Endothelial cell of umbilical vein (primary cell): Measurements from ENCODE around the gene ATAT1. TPM values are rescaled to one million over a fixed set of nuclear protein-coding genes. Genes with fewer than 3 reads are reported as not detected.

ENCODE experiments used
- BruUV-seq: library from RNA; stranded (reverse); fragments of 400-500 nt; replicated peaks from 2 replicates; lab custom pipeline; 2021; lab: Mats Ljungman, UMichigan
- CTCF ChIA-PET: fragments of 300-600, 350-600 bp; sonication (Branson Sonifier 250); formaldehyde crosslinking; loops from one replicate; lab custom pipeline; 2021; ENCODE audit warnings: antibody characterized with exemption, inconsistent platforms; lab: Charles Lee
- POLR2A ChIA-PET: fragments of 300-600, 350-600 bp; sonication (Branson Sonifier 250); formaldehyde crosslinking; loops from one replicate; lab custom pipeline; 2021; ENCODE audit warnings: antibody characterized with exemption, inconsistent platforms; lab: Charles Lee
- DNase-seq: peaks from one replicate; pipeline ENCODE4 v3.0.0-alpha.2; 2011; ENCODE audit warnings: low read depth, low spot score
- FAIRE-seq: peaks from 2 replicates; lab custom pipeline; 2011; peaks lifted over from hg19 to GRCh38; lab: Jason Lieb, UNC
- H2AFZ ChIP-seq: 2 replicates; pipeline ENCODE4 v1.6.0; 2012; ENCODE audit warnings: low read depth, low read length, control low read depth, inconsistent platforms
- H3K27ac ChIP-seq: 2 replicates; pipeline ENCODE4 v1.5.1; 2011; ENCODE audit warnings: low read depth, mild to moderate bottlenecking, control low read depth, low read length, moderate library complexity; ENCODE audit not compliant: insufficient read depth
- H3K27me3 ChIP-seq, 2 experiments: 2 replicates each; pipeline versions ENCODE4 v1.6.0 to v1.6.1; 2011; ENCODE audit warnings: low read length in 2 of 2, mixed read lengths in 1 of 2; ENCODE audit not compliant: control insufficient read depth in 2 of 2, insufficient read depth in 2 of 2
- H3K36me3 ChIP-seq, 2 experiments: 2 replicates in 1 of 2; 3 replicates in 1 of 2; pipeline ENCODE4 v1.5.1; 2011; ENCODE audit warnings: low read length in 2 of 2, mild to moderate bottlenecking in 1 of 2, moderate library complexity in 1 of 2; ENCODE audit not compliant: control insufficient read depth in 2 of 2, insufficient read depth in 2 of 2; ENCODE audit errors: extremely low read depth in 1 of 2
- H3K4me1 ChIP-seq: 3 replicates; pipeline ENCODE4 v1.5.1; 2011; ENCODE audit warnings: mild to moderate bottlenecking, low read length; ENCODE audit not compliant: control insufficient read depth, insufficient read depth; ENCODE audit errors: extremely low read depth
- H3K4me2 ChIP-seq: 2 replicates; pipeline ENCODE4 v1.6.1; 2011; ENCODE audit warnings: low read length, control low read depth, mixed read lengths; ENCODE audit not compliant: insufficient read depth
- H3K4me3 ChIP-seq, 3 experiments: fragments of 200-600 bp in 1 of 3; sonication (generic), shearing (Covaris generic) in 1 of 3; replicated peaks in 1 of 3; 2 replicates each; pipeline ENCODE4 v1.5.1; 2011 to 2016; ENCODE audit warnings: control low read depth in 3 of 3, low read length in 3 of 3, mild to moderate bottlenecking in 2 of 3, inconsistent platforms in 1 of 3, low read depth in 1 of 3, moderate library complexity in 1 of 3; ENCODE audit not compliant: insufficient read depth in 1 of 3
- H3K79me2 ChIP-seq: 2 replicates; pipeline ENCODE4 v1.6.0; 2012; ENCODE audit warnings: low read length, inconsistent platforms; ENCODE audit not compliant: control insufficient read depth, insufficient read depth
- H3K9ac ChIP-seq: replicated peaks from 2 replicates; pipeline ENCODE3; 2011; ENCODE audit warnings: low read length, control low read depth; ENCODE audit not compliant: insufficient read depth; ENCODE audit errors: extremely low read depth
- H3K9me1 ChIP-seq: replicated peaks from 3 replicates; pipeline ENCODE4 v1.6.0; 2011; ENCODE audit warnings: mild to moderate bottlenecking, low read length; ENCODE audit not compliant: control insufficient read depth, insufficient read depth; ENCODE audit errors: extremely low read depth
- H3K9me3 ChIP-seq: replicated peaks from 2 replicates; pipeline ENCODE4 v1.5.1; 2012; ENCODE audit warnings: low read length, inconsistent platforms; ENCODE audit not compliant: control insufficient read depth, insufficient read depth
- H4K20me1 ChIP-seq: replicated peaks from 2 replicates; pipeline ENCODE3; 2011; ENCODE audit warnings: mild to moderate bottlenecking, low read length; ENCODE audit not compliant: control insufficient read depth, insufficient read depth; ENCODE audit errors: extremely low read depth
- EZH2 ChIP-seq: IDR thresholded peaks from 2 replicates; pipeline ENCODE4 v1.6.1; 2012; ENCODE audit warnings: borderline replicate concordance, low read depth, mild to moderate bottlenecking, moderate library complexity, low read length, inconsistent platforms; ENCODE audit not compliant: severe bottlenecking
- dilution Hi-C: fragments of 300-500 bp; cut with MboI; formaldehyde crosslinking; loops from one replicate; pipeline ENCODE4 v1.15.0; 2019; ENCODE audit warnings: low sequenced_read_pairs; ENCODE audit not compliant: extremely low pct_ligation_motif_present
- intact Hi-C: fragments of 100-400 bp; cut with micrococcal nuclease; formaldehyde crosslinking; loops from one replicate; pipeline ENCODE4 v1.10.0; 2022
- polyA plus RNA-seq, 4 experiments: library from polyadenylated mRNA; depleted of rRNA in 3 of 4; stranded (reverse) in 3 of 4; unstranded in 1 of 4; fragments of >200 nt; gene quantifications; 2 replicates each; pipeline versions ENCODE4 v1.2.1 to v1.2.3, GENCODE V29; 2011 to 2012; ENCODE audit warnings: missing spikeins in 1 of 4
- total RNA-seq: library from RNA; stranded (reverse); gene quantifications from 2 replicates; pipeline ENCODE4 v1.2.3, GENCODE V29; 2021
- TF ChIP-seq, protein P1 (sequence below), 2 donors: IDR thresholded peaks; 1 replicate in 1 of 2; 2 replicates in 1 of 2; pipeline ENCODE4 v1.5.1; 2011; ENCODE audit warnings: low read length in 2 of 2, mild to moderate bottlenecking in 2 of 2, moderate library complexity in 2 of 2, control low read depth in 1 of 2, inconsistent platforms in 1 of 2, low read depth in 1 of 2; ENCODE audit not compliant: insufficient read depth in 1 of 2; ENCODE audit errors: extremely low read depth in 1 of 2

Gene ATAT1
- total and polyA plus RNA-seq, 2 donors (not counting 3 experiments of a cell fraction or from before 2014, with no cell fraction given) = 17.4 to 18.4 TPM

DNA sequence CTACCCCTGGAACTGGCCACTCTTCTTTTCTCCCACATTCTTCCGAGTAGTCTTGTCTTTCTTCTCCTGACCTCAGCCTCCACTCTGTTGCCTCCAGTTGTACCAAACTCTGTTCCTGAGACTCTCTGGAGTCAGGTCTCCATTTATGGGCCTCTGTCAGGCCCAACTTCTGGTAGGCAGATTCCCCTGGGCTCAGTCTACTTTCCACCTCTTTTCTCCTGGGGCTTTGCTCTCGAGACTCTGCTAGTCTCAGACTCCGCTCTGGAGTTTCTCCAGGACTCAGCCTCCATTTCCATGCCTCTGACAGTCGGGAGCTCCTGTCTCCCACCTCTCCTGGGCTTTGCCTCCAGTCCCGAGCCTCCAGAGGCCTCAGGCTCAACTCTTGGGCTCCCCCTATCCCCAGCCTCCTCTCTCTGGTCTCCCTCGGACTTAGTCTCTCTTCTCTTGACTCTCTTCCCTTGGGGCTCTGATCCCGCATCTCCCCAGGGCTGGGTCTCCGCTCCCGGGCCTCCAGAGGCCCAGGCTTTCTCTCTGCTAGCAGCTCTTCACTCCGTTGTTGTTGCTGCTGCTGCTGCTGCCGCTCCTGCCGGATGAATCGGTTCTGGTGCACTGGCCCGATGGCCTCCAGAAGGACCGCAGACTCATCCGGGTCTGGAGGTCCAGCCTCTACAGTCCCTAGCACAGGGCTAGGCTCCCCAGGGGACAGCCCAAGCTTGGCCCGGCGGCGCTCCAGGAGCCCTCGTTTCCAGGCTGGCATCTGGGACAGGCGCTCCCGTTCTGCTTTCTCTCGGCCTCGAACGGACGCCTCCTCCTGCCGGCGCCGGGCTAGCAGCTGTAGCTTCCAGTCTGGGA is 58.7 kb downstream of the ATAT1 start:
- ChIA-PET CTCF (interaction anchor here (0.9 to 5.2 kb wide), 9 partner anchors 12 to 229 kb away, joined by 3 to 25 read pairs (median 4); partner anchors contain the start of genes DHX16, MDC1 and VARS2), POLR2A (interaction anchor here (1.8 kb wide), 1 partner anchor 32 kb away, joined by 6 read pairs; the partner anchor contains the start of gene MDC1)
- Histone ChIP-seq H3K9ac (peak overlapping the region; percentile 73), H2AFZ (no peak overlapping the region), H3K79me2 (peaks cover 83% of the 10 kb centered on the region), H3K4me2 (peak overlapping the region; percentile 80), H3K4me3 (peak overlapping the region; percentile 81 to 92 (median 90)), H3K9me3 (no peaks in the 10 kb centered on the region), H3K27ac (peak overlapping the region; percentile 68), H3K9me1 (no peaks in the 10 kb centered on the region), H3K27me3 (no peaks in the 10 kb centered on the region), H4K20me1 (no peaks in the 10 kb centered on the region), H3K36me3 (no peaks in the 10 kb centered on the region), H3K4me1 (peaks cover 41% of the 10 kb centered on the region)
- intact Hi-C loops = no loop called here
- BruUV-seq = TSS peak; percentile 56
- TF ChIP-seq EZH2 = no peak
- TF ChIP-seq, protein P1, sequence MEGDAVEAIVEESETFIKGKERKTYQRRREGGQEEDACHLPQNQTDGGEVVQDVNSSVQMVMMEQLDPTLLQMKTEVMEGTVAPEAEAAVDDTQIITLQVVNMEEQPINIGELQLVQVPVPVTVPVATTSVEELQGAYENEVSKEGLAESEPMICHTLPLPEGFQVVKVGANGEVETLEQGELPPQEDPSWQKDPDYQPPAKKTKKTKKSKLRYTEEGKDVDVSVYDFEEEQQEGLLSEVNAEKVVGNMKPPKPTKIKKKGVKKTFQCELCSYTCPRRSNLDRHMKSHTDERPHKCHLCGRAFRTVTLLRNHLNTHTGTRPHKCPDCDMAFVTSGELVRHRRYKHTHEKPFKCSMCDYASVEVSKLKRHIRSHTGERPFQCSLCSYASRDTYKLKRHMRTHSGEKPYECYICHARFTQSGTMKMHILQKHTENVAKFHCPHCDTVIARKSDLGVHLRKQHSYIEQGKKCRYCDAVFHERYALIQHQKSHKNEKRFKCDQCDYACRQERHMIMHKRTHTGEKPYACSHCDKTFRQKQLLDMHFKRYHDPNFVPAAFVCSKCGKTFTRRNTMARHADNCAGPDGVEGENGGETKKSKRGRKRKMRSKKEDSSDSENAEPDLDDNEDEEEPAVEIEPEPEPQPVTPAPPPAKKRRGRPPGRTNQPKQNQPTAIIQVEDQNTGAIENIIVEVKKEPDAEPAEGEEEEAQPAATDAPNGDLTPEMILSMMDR (IDR thresholded peaks at IDR 0.05; ENCODE audit: extremely low read depth in 1 of 2, insufficient read depth in 1 of 2, low read depth in 1 of 2, low read length in 2 of 2) = peak; percentile 20 to 50
- peak; percentile 34 for DNase-seq
- dilution Hi-C loops = no loop called here
- FAIRE-seq = no peak
